HG03108 (cell line): ENCODE measurements around the gene UBE2R2.
"Not testable (repeated sequence)": the region's sequence is repeated elsewhere in the genome, so short reads cannot be mapped to it uniquely, and the experiment has no call there.

Experiments
- ATAC-seq: cut with Tn5 transposase; IDR thresholded peaks from one replicate; pipeline ENCODE4 v1.9.1; 2021; ENCODE audit warnings: moderate library complexity; ENCODE audit not compliant: unreplicated experiment

UBE2R2 gene

DNA sequence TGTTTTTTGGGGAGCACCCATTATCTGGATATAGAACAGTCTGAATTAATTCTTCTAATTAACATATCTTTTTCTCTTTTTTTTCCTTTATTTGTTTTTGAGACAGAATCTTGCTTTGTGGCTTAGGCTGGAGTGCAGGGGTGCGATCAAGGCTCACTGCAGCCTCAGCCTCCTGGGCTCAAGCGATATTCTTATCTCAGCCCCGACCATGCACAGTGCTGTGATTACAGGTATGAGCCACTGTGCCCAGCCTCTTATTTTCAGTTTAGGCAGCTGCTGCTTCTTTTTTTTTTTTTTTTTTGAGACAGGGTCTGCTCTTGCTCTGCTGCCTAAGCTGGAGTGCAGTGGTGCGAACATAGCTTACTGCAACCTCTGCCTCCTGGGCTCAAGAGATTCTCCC, 20.2 kb downstream of the UBE2R2 start:
- ATAC-seq: no peak

DNA sequence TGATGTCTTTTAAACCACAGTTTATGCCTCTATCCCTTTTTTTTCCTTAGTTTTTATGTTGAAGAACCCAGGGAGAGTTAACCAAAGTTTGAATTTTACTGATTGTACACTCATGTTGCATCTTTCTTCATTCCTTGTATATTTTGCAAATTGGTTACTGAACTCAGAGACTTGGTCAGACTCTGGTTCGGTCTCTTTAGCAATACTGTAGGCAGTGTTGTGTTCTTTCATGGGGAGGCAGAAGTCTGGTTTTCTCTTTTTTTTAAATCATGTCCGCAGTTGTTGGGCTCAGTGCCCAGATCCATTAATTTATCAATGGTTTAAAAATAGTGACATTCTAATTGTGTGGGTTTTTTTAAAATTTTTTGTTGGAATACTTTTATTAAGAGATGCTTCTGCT, 23.4 kb downstream of the UBE2R2 start:
- ATAC-seq: no peak

DNA sequence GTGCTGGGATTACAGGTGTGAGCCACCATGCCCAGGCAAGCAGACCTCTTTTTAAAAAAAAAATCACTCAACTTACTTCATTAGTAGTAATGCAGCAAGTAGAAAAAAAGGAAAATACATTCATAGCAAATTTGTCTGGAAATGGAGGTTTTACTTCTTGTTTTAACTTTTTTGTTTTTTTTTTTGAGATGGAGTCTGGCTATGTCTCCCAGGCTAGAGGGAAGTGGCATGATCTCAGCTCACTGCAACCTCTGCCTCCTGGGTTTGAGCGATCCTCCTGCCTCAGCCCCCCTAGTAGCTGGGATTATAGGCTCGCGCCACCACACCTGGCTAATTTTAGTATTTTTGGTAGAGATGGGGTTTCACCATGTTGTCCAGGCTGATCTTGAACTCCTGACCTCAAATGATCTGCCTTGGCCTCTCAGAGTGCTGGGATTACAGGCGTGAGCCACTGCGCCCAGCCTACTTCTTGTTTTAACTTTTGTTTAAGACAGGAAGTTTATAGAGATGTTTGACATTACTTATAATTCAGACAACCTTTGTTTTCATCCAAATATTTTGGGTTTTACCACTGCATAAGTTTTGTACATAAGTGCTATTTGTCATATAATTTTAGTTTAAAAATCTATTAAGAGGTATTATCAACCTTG, 26.5 kb downstream of the UBE2R2 start:
- no peak for ATAC-seq

DNA sequence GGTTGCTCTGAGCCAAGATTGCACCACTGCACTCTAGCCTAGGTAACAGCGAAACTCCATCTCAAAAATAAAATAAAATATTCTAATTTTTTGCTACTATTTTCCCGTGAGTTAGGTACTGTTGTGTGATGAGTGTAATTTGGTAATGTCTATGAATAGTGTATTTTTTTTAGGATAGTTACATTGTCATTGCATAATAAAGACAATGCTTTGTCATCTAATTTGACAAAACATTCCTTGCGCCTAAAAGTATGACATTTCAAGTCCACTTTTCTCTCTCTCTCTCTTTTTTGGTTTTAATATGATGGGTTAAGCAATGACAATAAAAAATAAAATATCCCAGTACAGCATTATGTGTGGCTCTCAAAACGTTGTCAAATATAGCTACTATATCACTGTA, 29.3 kb downstream of the UBE2R2 start:
- ATAC-seq: no peak

DNA sequence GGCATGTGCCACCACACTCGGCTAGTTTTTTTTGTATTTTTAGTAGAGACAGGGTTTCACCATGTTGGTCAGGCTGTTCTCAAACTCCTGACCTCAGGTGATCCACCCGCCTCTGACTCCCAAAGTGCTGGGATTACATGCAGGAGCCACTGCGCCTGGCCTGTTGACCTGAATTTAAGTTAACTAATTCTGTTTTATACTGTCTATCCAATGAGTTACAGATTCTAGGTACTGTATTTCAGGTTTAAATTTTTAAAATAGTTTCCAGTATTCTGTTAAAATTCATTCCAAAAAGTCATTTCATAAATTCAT, 30.9 kb downstream of the UBE2R2 start:
- ATAC-seq: not testable (repeated sequence)

DNA sequence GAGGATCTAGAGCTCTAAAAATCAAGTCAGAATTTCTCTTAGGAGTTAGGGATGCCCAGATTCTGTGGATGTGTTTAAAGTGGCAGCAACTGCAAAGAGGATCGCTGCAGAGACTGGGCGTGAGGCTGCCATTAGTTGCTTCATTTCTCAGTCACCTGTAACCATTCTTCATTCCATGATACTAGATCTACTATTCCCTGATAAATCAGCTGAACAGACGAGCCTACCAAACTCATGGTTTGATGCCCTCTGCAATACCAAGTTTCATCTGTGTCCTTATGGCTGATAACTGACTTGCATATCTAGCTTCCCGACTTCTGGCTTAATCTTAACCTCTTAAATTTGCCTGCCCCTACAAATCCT, 33.3 kb downstream of the UBE2R2 start:
- no peak for ATAC-seq

DNA sequence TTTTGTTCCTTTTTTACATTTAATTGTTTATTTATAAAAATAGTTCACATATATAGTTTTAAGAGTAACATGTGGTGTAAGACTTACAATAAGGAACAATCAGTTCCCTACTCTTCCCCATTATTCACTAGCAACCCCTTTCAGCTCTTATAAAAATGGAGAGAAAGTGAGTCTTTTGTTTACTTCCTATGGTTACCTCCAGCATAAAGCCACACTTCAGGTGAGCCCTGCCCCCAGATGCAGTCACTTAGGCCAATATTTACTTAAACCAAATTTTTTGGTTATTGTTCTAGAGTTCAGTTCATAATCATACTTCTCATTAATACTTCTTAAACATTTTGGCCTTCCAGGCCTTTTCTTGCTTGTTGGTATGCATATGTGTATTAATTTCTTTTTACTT, 33.7 kb downstream of the UBE2R2 start:
- ATAC-seq: no peak

DNA sequence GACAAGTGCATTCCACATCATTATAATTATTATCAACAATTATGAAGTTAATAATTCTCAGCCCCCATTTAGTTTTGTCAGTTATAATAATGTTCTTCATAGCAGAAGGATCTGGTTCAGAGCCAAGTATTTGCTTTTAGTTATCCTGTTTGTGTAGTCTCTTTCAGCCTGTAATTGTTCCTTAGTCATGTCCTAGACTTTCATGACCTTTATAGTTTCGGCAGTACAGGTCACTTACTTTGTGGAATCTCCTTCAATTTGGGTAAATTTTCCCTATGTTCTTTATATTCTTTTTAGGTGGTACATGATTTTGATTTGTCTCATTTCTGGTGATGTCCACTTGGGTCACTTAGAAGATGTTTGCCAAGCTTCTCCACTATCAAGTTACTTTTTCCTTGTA, 34.3 kb downstream of the UBE2R2 start:
- ATAC-seq: no peak

DNA sequence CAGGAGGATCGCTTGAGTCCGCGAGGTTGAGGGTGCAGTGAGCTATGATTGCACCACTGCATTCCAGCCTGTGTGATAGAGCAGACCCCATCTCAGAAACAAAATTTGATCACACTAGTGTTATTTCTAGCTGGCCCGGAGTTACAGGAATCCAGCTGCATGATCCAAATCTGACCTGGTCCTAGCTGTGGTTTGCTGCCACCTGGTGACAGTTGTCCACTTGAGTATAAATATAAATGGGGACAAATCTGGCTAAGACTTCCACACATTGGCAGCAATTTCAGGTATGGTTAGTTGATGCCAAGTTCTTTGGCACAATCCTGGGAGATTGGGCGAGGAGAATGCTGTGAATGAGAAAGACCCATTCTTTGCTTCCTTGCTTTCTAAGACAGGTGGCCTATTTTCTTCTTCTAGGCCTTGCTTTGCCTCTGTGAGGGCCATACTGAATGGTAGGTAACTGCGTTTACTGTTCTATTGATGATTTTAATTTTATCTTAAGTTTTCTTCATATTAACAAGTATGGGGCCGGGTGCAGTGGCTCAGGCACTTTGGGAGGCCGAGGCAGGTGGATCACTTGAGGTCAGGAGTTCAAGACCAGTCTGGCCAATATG, 35.4 kb downstream of the UBE2R2 start:
- ATAC-seq: no peak

DNA sequence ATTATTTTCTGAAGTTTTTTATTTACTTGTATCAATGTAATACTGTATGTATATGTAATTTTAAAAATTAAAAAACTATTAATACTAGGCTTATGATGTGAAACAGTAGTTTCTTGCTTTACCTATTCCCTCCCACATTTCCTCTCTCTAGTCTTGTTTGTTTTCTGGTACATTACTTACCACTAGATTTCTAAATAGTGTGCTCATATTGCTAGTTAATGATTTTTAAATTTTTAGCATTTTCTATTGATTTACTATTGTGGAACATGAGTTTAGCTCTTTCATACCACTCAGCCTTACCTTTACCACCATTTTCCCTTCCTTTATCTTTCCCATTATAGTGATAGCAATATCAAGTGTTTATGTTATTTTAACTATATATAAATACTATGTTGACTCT, 39.3 kb downstream of the UBE2R2 start:
- no peak for ATAC-seq

DNA sequence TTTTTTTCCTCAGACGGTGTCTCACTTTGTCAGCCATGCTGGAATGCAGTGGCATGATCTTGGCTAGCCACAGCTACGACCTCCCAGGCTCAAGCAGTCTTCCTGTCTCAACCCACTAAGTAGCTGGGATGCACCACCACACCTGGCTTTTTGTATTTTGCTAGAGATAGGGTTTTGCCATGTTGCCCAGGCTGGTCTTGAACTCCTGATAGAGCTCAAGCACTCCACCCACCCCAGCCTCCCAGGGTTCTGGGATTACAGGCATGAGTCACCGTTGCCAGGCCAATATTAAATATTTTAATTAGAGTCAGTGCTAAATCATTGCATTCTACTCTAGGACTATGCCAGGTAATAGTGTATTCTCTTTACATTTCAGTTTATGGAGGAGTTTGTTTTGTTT, 41.5 kb downstream of the UBE2R2 start:
- ATAC-seq: no peak

DNA sequence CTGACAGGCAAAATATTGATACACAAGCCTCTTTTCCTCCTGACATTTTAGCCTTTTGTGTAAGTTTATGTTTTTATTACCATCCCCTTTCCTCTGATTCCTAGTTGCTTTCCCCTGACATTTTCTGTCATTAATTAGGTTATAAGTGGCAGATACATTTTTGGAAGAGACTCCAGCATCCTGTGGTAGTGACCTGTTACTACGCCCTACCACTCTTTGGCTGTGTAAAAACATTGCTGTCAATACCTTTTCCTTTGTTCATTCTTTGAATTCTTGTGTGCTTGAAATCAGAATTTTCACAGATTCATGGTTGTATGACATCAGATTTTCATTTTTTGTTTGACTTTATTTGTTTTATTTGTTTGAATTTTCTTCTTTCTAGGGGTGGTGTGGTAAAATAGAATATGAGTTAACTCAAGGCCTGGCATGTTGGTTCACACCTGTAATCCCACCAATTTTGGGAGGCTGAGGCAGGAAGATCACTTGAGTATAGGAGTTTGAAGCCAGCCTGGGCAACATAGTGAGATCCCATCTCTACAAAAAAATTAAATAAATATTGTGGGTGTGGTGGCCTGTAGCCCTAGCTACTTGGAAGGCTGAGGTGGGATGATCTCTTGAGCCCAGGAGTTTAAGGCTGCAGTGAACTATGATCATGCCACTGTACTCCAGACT, 43.4 kb downstream of the UBE2R2 start:
- ATAC-seq: no peak

DNA sequence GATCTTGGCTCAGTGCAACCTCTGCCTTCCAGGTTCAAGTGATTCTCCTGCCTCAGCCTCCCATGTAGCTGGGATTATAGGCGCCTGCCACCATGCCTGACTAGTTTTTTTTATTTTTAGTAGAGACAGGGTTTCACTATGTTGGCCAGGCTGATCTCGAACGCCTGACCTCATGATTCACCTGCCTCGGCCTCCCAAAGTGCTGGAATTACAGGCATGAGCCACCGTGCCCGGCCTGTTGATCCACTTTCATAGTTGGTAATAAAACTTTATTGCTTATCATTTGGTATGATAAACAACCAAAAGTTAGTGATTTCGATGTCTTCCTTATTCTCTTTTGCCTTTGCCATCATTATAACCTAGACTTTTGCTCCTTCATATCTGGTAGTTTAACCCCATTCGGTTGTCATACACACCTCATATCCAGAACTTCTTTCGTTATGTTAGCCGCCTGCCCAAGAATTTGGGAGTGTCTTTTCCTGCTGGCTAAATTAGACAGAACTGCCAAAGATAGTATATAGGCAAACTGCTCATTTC, 45.0 kb downstream of the UBE2R2 start:
- ATAC-seq: no peak

DNA sequence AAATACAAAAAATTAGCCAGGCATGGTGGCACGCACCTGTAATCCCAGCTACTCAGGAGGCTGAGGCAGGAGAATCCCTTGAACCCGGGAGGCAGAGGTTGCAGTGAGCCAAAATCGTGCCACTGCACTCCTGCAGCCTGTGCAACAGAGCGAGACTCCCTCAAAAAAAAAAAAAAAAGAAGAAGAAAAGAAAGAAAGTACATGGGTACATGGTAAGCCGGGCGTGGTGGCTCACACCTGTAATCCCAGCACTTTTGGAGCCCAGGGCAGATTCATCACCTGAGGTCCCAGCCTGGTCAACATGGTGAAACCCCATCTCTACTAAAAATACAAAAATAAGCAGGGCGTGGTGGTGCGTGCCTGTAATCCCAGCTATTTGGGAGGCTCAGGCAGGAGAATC, 46.1 kb downstream of the UBE2R2 start:
- ATAC-seq: not testable (repeated sequence)

DNA sequence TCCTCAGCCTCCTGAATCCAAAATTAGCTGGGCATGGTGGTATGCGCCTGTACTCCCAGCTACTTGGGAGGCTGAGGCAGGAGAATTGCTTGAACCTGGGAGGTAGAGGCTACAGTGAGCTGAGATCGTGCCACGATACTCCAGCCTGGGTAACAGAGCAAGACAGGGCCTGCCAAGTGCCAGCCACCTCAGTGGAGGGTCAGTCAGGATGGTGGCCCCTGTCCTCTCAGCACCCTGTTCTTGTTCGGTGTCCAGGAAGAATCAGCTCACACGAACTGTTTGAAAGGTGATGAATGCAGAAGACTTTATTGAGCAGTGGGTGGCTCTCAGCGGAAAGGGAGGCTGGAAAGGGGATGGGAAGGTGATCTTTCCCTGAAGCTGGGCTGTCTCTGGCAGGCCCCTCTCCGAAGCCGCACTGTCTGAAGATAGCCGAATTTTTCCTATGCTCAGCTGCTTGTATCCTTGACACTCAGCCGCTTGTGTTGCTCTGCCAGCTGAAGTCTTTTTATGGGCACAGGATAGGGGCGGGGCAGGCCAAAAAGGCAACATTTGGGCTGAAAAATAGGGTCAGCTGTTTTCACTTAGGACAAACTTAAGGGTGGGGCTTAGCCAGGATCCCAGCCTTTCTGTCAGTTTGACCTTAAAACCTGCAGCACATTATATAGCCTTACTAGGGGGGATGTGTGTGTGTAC, 50.9 kb downstream of the UBE2R2 start:
- no peak for ATAC-seq

DNA sequence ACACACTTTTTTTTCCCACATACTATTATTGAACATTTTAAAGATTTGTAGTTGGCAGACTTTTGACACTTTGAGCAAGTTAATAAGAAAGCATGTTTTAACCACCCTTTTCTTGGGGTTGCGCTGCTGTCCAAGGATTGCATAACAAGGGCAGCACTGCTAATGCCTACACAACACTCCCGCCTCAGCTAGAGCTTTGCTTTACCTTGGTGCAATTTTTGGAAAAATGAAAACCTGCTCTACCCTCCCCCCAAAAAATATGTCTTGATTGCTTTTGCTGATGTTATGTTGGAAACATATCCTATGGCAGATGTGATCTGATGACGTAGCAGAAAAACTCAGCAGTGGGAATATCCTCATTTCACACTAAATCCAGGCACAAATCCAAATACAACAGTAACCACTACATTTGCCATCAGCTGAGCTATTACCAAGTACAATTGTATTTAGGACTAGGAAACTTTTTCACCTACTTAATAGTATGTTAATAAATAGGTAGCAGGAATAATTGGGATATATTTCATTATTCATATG, 51.5 kb downstream of the UBE2R2 start:
- ATAC-seq: no peak

DNA sequence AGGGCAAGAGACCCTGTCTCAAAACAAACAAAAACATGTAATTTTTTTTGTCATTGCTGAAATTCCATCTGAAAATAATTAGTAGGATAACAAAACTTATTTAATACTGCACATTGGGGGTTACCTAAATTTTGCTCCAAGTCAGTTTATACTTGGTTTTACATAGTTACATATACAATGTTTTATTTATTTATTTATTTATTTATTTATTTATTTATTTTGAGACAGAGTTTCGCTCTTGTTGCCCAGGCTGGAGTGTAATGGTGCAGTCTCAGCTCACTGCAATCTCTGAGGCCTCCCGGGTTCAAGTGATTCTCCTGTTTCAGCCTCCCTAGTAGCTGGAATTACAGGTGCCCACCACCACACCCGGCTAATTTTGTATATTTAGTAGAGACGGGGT, 52.3 kb downstream of the UBE2R2 start:
- ATAC-seq: not testable (repeated sequence)

DNA sequence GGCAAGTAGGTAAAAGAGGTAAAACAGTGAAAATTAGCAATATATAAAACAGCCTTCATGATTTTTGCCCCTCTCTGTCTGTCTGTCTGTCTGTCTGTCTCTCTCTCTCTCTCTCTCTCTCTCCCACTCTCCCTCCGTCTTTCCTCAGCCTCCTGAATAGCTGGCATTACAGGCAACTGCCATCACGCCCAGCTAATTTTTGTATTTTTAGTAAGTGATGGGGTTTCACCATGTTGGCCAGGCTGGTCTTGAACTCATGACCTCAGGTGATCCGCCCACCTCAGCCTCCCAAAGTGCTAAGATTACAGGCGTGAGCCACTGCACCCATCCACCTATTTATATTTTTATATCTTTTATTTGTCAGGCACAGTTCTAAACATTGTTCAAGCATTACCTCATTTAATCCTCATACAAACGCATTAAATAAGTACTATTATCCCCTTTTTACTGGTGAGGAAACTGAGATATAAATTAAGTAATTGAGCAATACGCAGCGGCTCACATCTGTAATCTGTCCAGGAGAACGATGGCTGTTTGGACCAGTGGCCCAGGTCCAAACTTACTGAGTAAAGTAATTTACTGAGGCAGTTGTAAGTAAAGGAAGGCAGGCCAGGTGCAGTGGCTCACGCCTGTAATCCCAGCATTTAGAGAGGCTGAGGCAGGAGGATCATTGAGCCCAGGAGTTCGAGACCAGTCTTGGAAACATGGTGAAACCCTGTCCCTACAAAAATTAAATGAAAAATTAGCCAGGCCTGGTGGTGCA, 60.9 kb downstream of the UBE2R2 start:
- no peak for ATAC-seq

DNA sequence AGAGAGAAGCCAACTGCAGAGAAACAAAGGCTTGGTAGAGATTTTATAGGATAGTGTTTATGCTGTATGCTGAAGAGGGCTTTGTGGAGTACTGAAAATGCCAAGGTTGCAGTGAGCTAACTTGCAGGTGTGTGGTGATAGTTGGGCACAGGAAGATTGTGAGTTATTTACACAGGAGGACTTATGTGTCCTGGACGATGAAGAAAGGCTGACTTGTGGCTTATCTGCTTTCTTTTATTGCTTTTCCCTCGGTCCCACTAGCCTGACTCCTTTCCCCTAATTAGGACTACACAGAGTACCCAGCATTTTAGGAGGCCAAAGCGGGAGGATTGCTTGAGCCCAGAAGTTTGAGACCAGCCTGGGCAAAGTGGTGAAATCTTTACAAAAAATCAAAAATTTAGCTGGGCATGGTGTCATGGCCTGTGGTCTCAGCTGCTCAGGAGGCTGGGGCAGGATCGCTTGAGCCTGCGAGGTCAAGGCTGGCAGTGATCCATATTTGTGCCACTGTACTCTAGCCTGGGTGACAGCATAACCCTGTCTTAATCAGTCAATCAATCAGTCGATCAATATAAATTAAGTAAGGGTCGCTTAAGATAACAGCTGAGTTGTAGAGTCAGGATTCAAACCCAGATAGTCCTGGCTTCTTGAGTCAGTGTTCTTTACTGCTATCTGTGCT, 61.9 kb downstream of the UBE2R2 start:
- ATAC-seq: no peak
